Nephron (organoid): ENCODE data around the gene PRKAR1B.

Source experiments
- H3K27ac Mint-ChIP-seq, 3 experiments: 2 replicates each; pipeline ENCODE4 v1.8.0; 2020; ENCODE audit warnings: mixed read lengths in 3 of 3, mild to moderate bottlenecking in 2 of 3, moderate library complexity in 1 of 3
- H3K27me3 Mint-ChIP-seq: 2 replicates; pipeline ENCODE4 v1.8.0; 2021; ENCODE audit warnings: low read depth, mild to moderate bottlenecking, moderate library complexity, mixed read lengths
- H3K36me3 Mint-ChIP-seq: 2 replicates; pipeline ENCODE4 v1.8.0; 2020; ENCODE audit warnings: low read depth, mixed read lengths
- H3K4me1 Mint-ChIP-seq: 2 replicates; pipeline ENCODE4 v1.8.0; 2020; ENCODE audit warnings: mixed read lengths
- H3K4me3 Mint-ChIP-seq, 3 experiments: 2 replicates each; pipeline ENCODE4 v1.8.0; 2020; ENCODE audit warnings: mild to moderate bottlenecking in 3 of 3, mixed read lengths in 3 of 3, moderate library complexity in 2 of 3
- H3K9me3 Mint-ChIP-seq: 2 replicates; pipeline ENCODE4 v1.8.0; 2020; ENCODE audit warnings: mixed read lengths
- TF ChIP-seq, protein P1 (sequence below), 3 experiments: fragments of 200-600 bp; sonication (generic); IDR thresholded peaks; one replicate each; pipeline ENCODE4 v1.5.0; 2021; ENCODE audit warnings: antibody characterized with exemption in 3 of 3; ENCODE audit not compliant: unreplicated experiment in 3 of 3

Gene PRKAR1B

DNA sequence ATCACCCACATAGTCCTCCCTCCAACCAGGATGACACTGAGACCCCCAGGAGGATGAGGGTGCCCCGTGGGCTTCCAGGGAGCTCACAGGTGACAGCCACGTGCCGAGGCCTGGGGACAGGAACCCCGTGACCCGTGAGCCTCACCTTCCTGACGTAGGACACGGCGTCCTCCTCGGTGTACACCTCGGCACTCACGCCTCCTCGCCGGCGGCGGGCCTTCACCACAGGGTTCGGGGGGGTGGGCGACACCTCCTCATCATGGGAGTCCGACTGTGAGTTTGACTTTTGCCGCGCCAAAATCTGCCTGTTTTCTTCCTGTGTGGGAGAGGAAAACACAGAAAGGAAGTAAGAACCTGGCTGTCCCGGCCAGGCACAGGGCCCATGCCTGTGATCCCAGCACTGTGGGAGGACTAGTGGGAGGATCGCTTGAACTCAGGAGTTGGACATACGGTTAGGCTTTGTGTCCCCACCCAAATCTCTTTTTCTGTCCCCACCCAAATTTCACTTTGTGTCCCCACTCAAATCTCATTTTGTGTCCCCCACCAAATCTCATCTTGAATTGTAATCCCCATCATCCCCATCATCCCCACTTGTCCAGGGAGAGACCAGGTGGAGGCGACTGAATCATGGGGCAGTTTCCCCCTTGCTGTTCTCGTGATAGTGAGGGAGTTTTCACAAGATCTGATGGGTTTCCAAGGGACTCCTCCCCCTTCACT lies 46.5 kb downstream of the PRKAR1B start:
- H3K36me3 Mint-ChIP-seq, result peaks cover 61% of the 10 kb centered on the region
- H3K9me3 Mint-ChIP-seq, result peaks cover 15% of the 10 kb centered on the region
- H3K27ac Mint-ChIP-seq, result no peak overlapping the region
- no peaks in the 10 kb centered on the region for H3K27me3 Mint-ChIP-seq
- TF ChIP-seq, protein P1, sequence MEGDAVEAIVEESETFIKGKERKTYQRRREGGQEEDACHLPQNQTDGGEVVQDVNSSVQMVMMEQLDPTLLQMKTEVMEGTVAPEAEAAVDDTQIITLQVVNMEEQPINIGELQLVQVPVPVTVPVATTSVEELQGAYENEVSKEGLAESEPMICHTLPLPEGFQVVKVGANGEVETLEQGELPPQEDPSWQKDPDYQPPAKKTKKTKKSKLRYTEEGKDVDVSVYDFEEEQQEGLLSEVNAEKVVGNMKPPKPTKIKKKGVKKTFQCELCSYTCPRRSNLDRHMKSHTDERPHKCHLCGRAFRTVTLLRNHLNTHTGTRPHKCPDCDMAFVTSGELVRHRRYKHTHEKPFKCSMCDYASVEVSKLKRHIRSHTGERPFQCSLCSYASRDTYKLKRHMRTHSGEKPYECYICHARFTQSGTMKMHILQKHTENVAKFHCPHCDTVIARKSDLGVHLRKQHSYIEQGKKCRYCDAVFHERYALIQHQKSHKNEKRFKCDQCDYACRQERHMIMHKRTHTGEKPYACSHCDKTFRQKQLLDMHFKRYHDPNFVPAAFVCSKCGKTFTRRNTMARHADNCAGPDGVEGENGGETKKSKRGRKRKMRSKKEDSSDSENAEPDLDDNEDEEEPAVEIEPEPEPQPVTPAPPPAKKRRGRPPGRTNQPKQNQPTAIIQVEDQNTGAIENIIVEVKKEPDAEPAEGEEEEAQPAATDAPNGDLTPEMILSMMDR (IDR thresholded peaks at IDR 0.05; ENCODE audit: unreplicated experiment in 3 of 3), result no peak
- H3K4me3 Mint-ChIP-seq, result no peak overlapping the region
- H3K4me1 Mint-ChIP-seq, result no peaks in the 10 kb centered on the region

DNA sequence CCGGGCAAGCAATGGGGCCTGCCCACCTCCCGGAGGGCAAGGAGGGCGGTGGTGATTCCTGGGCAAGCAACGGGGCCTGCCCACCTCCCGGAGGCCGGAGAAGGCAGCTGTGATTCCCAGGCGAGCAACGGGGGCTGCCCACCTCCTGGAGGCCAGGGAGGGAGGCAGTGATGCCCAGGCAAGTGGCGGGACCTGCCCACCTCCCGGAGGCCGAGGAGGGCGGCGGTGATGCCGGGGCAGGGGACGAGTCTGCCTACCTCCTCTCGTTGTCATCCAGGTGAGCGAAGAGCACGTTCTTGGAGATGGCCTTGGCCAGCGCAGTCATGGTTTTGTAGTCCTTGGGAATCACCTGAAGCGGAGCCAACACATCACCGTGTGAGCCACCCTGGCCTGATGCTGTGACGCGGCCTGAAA lies 50.1 kb downstream of the PRKAR1B start:
- H3K9me3 Mint-ChIP-seq, result peaks cover 5% of the 10 kb centered on the region
- H3K4me1 Mint-ChIP-seq, result peaks cover 9% of the 10 kb centered on the region
- TF ChIP-seq, protein P1 (IDR thresholded peaks at IDR 0.05; ENCODE audit: unreplicated experiment in 3 of 3), result no peak
- H3K27ac Mint-ChIP-seq, result no peak overlapping the region
- no peak overlapping the region for H3K4me3 Mint-ChIP-seq
- peaks cover 4% of the 10 kb centered on the region for H3K27me3 Mint-ChIP-seq
- H3K36me3 Mint-ChIP-seq, result peaks cover 59% of the 10 kb centered on the region

DNA sequence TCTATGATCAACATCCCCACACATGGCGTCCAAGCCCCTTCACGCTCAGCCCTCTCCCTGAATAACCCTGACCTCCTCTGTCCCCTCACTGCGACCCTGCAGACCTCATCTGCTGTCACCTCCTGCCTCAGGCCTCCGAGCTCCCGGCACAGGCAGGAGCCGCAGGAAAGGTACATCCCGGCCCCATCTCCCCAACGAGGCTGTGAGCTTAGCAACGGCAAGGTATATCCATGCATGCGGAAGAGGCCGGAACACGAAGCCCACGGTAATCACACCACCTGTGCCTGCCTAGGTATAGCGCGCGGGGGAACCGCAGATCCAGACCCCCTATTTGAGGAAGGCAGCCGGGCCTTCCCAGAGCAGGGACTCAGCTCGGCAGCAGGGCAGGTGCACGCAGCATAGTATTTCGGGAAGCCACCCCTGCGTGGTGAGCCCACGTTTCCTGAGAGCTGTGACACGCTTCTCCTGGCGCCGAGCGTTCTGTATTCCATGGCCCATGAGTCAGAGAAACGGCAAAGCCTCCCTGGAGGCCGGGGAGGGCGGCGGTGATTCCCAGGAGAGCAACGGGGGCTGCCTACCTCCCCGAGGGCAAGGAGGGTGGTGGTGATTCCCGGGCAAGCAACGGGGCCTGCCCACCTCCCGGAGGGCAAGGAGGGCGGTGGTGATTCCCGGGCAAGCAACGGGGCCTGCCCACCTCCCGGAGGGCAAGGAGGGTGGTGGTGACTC lies 50.7 kb downstream of the PRKAR1B start:
- Mint-ChIP-seq H3K4me3 (no peak overlapping the region), H3K9me3 (peaks cover 5% of the 10 kb centered on the region), H3K36me3 (peaks cover 57% of the 10 kb centered on the region), H3K27me3 (peaks cover 4% of the 10 kb centered on the region), H3K4me1 (peaks cover 9% of the 10 kb centered on the region), H3K27ac (no peak overlapping the region)
- TF ChIP-seq, protein P1 (IDR thresholded peaks at IDR 0.05; ENCODE audit: unreplicated experiment in 3 of 3), result no peak

DNA sequence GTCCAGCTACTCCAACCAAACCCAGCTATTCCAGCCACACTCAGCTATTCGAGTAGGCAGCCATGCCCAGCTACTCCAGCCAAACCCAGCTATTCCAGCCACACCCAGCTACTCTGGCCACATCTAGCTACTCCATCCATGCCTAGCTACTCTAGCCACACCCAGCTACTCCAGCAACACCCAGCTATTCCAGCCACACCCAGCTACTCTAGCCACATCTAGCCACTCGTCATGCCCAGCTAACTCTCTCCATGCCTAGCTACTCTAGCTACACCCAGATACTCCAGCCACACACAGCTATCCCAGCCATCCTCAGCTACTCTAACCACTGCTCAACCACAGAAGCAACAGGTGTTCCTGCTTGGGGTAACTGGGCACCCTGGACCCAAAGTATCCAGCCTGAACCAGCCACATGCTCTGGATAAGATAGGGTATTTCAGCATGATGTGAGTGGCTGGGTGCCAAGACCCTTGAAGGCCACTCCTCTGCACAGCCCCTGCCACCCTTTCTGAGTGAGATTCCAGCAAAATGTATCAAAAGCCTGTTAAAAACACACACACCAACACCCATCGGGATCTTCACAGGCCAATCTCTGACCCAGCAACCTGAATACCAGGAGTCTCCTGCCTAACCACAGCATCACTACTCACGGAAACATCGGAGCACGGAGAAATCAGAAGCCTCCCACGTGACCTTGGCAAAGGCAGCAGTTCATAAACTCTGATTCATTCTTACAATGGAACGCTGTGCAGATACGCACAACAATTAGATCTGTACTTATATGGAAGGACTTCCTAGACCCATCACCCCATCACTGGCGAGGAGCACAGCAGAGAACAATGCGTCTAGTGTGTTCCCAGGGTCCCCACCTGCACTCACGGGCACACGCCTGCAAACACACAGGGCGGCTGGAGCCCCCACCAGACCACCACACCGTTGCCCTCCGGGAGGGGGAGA lies 52.3 kb downstream of the PRKAR1B start:
- H3K27ac Mint-ChIP-seq, result peak overlapping the region in 1 of 3 experiments; percentile 35
- no peak overlapping the region for H3K4me3 Mint-ChIP-seq
- H3K27me3 Mint-ChIP-seq, result peaks cover 4% of the 10 kb centered on the region
- H3K9me3 Mint-ChIP-seq, result peaks cover 2% of the 10 kb centered on the region
- H3K36me3 Mint-ChIP-seq, result peaks cover 45% of the 10 kb centered on the region
- TF ChIP-seq, protein P1 (IDR thresholded peaks at IDR 0.05; ENCODE audit: unreplicated experiment in 3 of 3), result no peak
- H3K4me1 Mint-ChIP-seq, result peaks cover 9% of the 10 kb centered on the region

DNA sequence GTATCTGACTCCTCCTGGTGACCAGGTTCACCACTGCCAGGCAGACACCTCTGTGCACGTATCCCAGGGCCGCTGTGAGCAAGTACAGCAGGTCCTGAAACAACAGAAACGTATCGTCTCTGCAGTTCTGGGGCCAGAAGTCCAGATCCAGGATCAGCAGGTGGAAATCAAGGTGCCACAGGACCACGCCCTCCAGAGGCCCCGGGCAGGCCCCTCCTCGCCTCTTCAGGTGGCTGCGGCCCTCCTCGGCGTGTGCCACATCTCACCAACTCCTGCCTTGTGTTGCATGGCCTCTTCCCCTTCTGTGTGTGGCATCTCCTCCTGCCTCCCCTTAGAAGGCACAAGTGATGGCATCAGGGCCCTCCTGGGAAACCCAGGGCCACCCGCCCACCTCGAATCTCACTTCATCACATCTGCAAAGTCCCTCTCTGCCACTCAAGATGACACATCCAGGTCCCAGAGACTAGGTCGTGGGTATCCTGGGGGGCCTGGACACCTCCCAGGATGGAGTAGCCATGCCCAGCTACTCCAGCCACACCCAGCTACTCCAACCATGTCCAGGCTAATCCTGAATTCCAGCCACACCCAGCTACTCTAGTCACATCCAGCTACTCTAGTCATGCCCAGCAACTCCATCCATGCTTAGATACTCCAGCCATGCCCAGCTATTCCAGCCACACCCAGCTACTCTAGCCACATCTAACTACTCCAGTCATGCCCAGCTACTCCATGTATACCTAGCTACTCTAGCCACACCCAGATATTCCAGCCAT lies 53.2 kb downstream of the PRKAR1B start:
- H3K4me3 Mint-ChIP-seq, result no peak overlapping the region
- TF ChIP-seq, protein P1 (IDR thresholded peaks at IDR 0.05; ENCODE audit: unreplicated experiment in 3 of 3), result no peak
- H3K36me3 Mint-ChIP-seq, result peaks cover 41% of the 10 kb centered on the region
- no peak overlapping the region for H3K27ac Mint-ChIP-seq
- H3K4me1 Mint-ChIP-seq, result peaks cover 9% of the 10 kb centered on the region
- H3K27me3 Mint-ChIP-seq, result peaks cover 6% of the 10 kb centered on the region
- no peaks in the 10 kb centered on the region for H3K9me3 Mint-ChIP-seq
